Erythroblast (primary cell): ENCODE data around the gene ZNF423.

Experiments
- GATA1 ChIP-seq: IDR thresholded peaks from 2 replicates; pipeline ENCODE4 v1.6.1; 2011; ENCODE audit warnings: low read depth, mild to moderate bottlenecking, control low read depth, low read length, moderate library complexity
- POLR2A ChIP-seq: IDR thresholded peaks from 2 replicates; pipeline ENCODE4 v1.6.1; 2011; ENCODE audit warnings: mild to moderate bottlenecking, low read length

- TF ChIP-seq POLR2A = no peak
- no peak for TF ChIP-seq GATA1
Measured at GRCh38 chr16:49775581-49775980, 80.3 kb downstream of the ZNF423 start.
